Hematopoietic multipotent progenitor cell treated with erythropoietin and hydrocortisone succinate and interleukin-3 and kit ligand, for 15 days (in vitro differentiated cells): Measurements from ENCODE around the gene ALAD.
A peak's percentile ranks its signal among the peaks of the same experiment; 100 is the strongest.
"Not testable (repeated sequence)": the region's sequence is repeated elsewhere in the genome, so short reads cannot be mapped to it uniquely, and the experiment has no call there.

Experiments used
- DNase-seq: peaks from one replicate; pipeline ENCODE4 v3.0.0-alpha.2; 2015; ENCODE audit warnings: low spot score

The ALAD gene

GRCh38 chr9:113373676-113374392, 27.2 kb downstream of the ALAD start:
- DNase-seq = no peak

- DNase-seq = no peak
Measured at GRCh38 chr9:113373256-113373655, 27.8 kb downstream of the ALAD start.

- no peak for DNase-seq
Measured at GRCh38 chr9:113372059-113372458, 29.0 kb downstream of the ALAD start.

- no peak for DNase-seq
Measured at GRCh38 chr9:113370806-113371325, 30.2 kb downstream of the ALAD start.

- no peak for DNase-seq
Measured at GRCh38 chr9:113369855-113370140, 31.3 kb downstream of the ALAD start.

- DNase-seq = peak; percentile 57
Measured at GRCh38 chr9:113368982-113369854, 31.9 kb downstream of the ALAD start.

- DNase-seq = no peak
Measured at GRCh38 chr9:113368348-113368981, 32.6 kb downstream of the ALAD start.

- DNase-seq = not testable (repeated sequence)
Measured at GRCh38 chr9:113365652-113366051, 35.4 kb downstream of the ALAD start.

- peak; percentile 64 for DNase-seq
Measured at GRCh38 chr9:113364951-113365350, 36.1 kb downstream of the ALAD start.

GRCh38 chr9:113363336-113363735, 37.7 kb downstream of the ALAD start:
- DNase-seq = no peak

- DNase-seq = no peak
Measured at GRCh38 chr9:113361304-113362018, 39.6 kb downstream of the ALAD start.

GRCh38 chr9:113360242-113360842, 40.7 kb downstream of the ALAD start:
- no peak for DNase-seq

GRCh38 chr9:113359385-113359784, 41.7 kb downstream of the ALAD start:
- no peak for DNase-seq

GRCh38 chr9:113356686-113357292, 44.3 kb downstream of the ALAD start:
- DNase-seq = no peak

GRCh38 chr9:113355040-113355596, 46.0 kb downstream of the ALAD start:
- DNase-seq = no peak

- peak; percentile 79 for DNase-seq
Measured at GRCh38 chr9:113352411-113352810, 48.7 kb downstream of the ALAD start.

- DNase-seq = no peak
Measured at GRCh38 chr9:113352006-113352405, 49.1 kb downstream of the ALAD start.

GRCh38 chr9:113350937-113351336, 50.1 kb downstream of the ALAD start:
- DNase-seq = no peak

- no peak for DNase-seq
Measured at GRCh38 chr9:113350107-113350661, 50.9 kb downstream of the ALAD start.

GRCh38 chr9:113349445-113350094, 51.5 kb downstream of the ALAD start, which contains the start of gene BSPRY:
Gene BSPRY, plus strand, starts transcription at chr9:113349541. Its CDS starts 39 bp downstream, at chr9:113349580.
- peak; percentile 69 for DNase-seq
